Left lobe of liver (tissue), 2 donors: ENCODE results near the gene PLPP1. TPM values are rescaled to one million over a fixed set of nuclear protein-coding genes. Genes with fewer than 3 reads are reported as not detected.

Source experiments
- ATAC-seq: fragments of 200-7000 bp; cut with Tn5 transposase; one replicate; pipeline ENCODE4 v1.9.1; 2020; ENCODE audit warnings: mild to moderate bottlenecking, moderate library complexity
- DNase-seq: peaks from one replicate; pipeline ENCODE4 v3.0.0-alpha.2; 2020; ENCODE audit warnings: low spot score
- total RNA-seq: library from RNA; stranded (reverse); gene quantifications from one replicate; pipeline ENCODE4 v1.2.1, GENCODE V29; 2021
- donor health status: DM: no; HTN: no; CAD: no; lungs with moderate emphysema.
- donor health status: DM: no; HTN: yes; CAD: no.

The PLPP1 gene
- total RNA-seq, 1 donor from 2014 or later = 24.5 TPM

- DNase-seq = no peak
- no peak for ATAC-seq
Measured at GRCh38 chr5:55453211-55453610, 81.6 kb downstream of the PLPP1 start.

GRCh38 chr5:55451976-55452375, 82.8 kb downstream of the PLPP1 start:
- ATAC-seq = no peak

GRCh38 chr5:55450050-55450765, 84.6 kb downstream of the PLPP1 start:
- ATAC-seq (no peak), DNase-seq (no peak)

More at GRCh38 chr5:55451976-55452375, 82.8 kb downstream of the PLPP1 start:
- DNase-seq = no peak

GRCh38 chr5:55446640-55447351, 88.0 kb downstream of the PLPP1 start:
- no peak for DNase-seq
- no peak for ATAC-seq

GRCh38 chr5:55445791-55446190, 89.0 kb downstream of the PLPP1 start:
- ATAC-seq (no peak), DNase-seq (no peak)

GRCh38 chr5:55441954-55442353, 92.8 kb downstream of the PLPP1 start:
- DNase-seq (no peak), ATAC-seq (no peak)

GRCh38 chr5:55441107-55441771, 93.5 kb downstream of the PLPP1 start:
- DNase-seq (no peak), ATAC-seq (no peak)

GRCh38 chr5:55440188-55440646, 94.5 kb downstream of the PLPP1 start:
- DNase-seq (no peak), ATAC-seq (no peak)

- ATAC-seq = peak; percentile 20
- no peak for DNase-seq
Measured at GRCh38 chr5:55438998-55439397, 95.8 kb downstream of the PLPP1 start.

GRCh38 chr5:55437859-55438206, 96.9 kb downstream of the PLPP1 start:
- DNase-seq = no peak

GRCh38 chr5:55437452-55437851, 97.3 kb downstream of the PLPP1 start:
- ATAC-seq (no peak), DNase-seq (no peak)

More at GRCh38 chr5:55437859-55438206, 96.9 kb downstream of the PLPP1 start:
- ATAC-seq = peak; percentile 29

GRCh38 chr5:55432549-55432948, 102.2 kb downstream of the PLPP1 start:
- ATAC-seq = no peak
- DNase-seq = no peak

GRCh38 chr5:55429613-55430253, 105.0 kb downstream of the PLPP1 start:
- DNase-seq (peak; percentile 56), ATAC-seq (peak; percentile 78)

GRCh38 chr5:55429221-55429612, 105.5 kb downstream of the PLPP1 start:
- DNase-seq (no peak), ATAC-seq (no peak)

GRCh38 chr5:55427157-55427556, 107.6 kb downstream of the PLPP1 start:
- peak; percentile 49 for ATAC-seq
- no peak for DNase-seq

- DNase-seq = no peak
- ATAC-seq = no peak
Measured at GRCh38 chr5:55426455-55426854, 108.3 kb downstream of the PLPP1 start.

GRCh38 chr5:55421074-55421529, 113.7 kb downstream of the PLPP1 start:
- ATAC-seq (peak; percentile 70), DNase-seq (no peak)

- DNase-seq = no peak
Measured at GRCh38 chr5:55418994-55419968, 115.5 kb downstream of the PLPP1 start.

GRCh38 chr5:55416306-55416705, 118.5 kb downstream of the PLPP1 start:
- no peak for DNase-seq
- ATAC-seq = no peak

More at GRCh38 chr5:55418994-55419968, 115.5 kb downstream of the PLPP1 start:
- no peak for ATAC-seq

GRCh38 chr5:55415071-55415470, 119.7 kb downstream of the PLPP1 start:
- ATAC-seq = no peak
- no peak for DNase-seq
